ENCODE results near the gene SPRN.
"Not testable (repeated sequence)": the region's sequence is repeated elsewhere in the genome, so short reads cannot be mapped to it uniquely, and the experiment has no call there.

Gene SPRN

GRCh38 chr10:133444342-133445267, 20.2 kb upstream of the SPRN start:
- Histone ChIP-seq H3K27ac (ENCODE audit: low read depth, low read length) (no peak overlapping the region), H3K4me3 (ENCODE audit: low read depth, low read length) (no peak overlapping the region), H3K36me3 (ENCODE audit: insufficient read depth, low read length) (no peaks in the 10 kb centered on the region; the same call in 1 of the 2 replicates), H3K27me3 (ENCODE audit: insufficient read depth, low read length) (no peaks in the 10 kb centered on the region), H2AFZ (ENCODE audit: low read length, unreplicated experiment) (no peak overlapping the region), H3K4me1 (ENCODE audit: control insufficient read depth, insufficient read depth, low read length, unreplicated experiment) (no peaks in the 10 kb centered on the region), H3K79me2 (ENCODE audit: control insufficient read depth, insufficient read depth, low read length, unreplicated experiment) (no peaks in the 10 kb centered on the region)

- Histone ChIP-seq H3K27ac (ENCODE audit: low read depth, low read length) (no peak overlapping the region), H3K4me3 (ENCODE audit: low read depth, low read length) (no peak overlapping the region), H3K4me1 (ENCODE audit: control insufficient read depth, insufficient read depth, low read length, unreplicated experiment) (no peaks in the 10 kb centered on the region), H2AFZ (ENCODE audit: low read length, unreplicated experiment) (no peak overlapping the region), H3K36me3 (ENCODE audit: insufficient read depth, low read length) (no peaks in the 10 kb centered on the region; the same call in 1 of the 2 replicates), H3K79me2 (ENCODE audit: control insufficient read depth, insufficient read depth, low read length, unreplicated experiment) (no peaks in the 10 kb centered on the region), H3K27me3 (ENCODE audit: insufficient read depth, low read length) (no peaks in the 10 kb centered on the region)
Observed at GRCh38 chr10:133442967-133443924, 18.8 kb upstream of the SPRN start.

GRCh38 chr10:133442191-133442966, 18.0 kb upstream of the SPRN start:
- H3K27me3 ChIP-seq (ENCODE audit: insufficient read depth, low read length), result no peaks in the 10 kb centered on the region
- no peak overlapping the region for H3K27ac ChIP-seq (ENCODE audit: low read depth, low read length)
- no peak overlapping the region for H2AFZ ChIP-seq (ENCODE audit: low read length, unreplicated experiment)
- no peaks in the 10 kb centered on the region; the same call in 1 of the 2 replicates for H3K36me3 ChIP-seq (ENCODE audit: insufficient read depth, low read length)
- H3K4me1 ChIP-seq (ENCODE audit: control insufficient read depth, insufficient read depth, low read length, unreplicated experiment), result no peaks in the 10 kb centered on the region
- no peak overlapping the region for H3K4me3 ChIP-seq (ENCODE audit: low read depth, low read length)
- no peaks in the 10 kb centered on the region for H3K79me2 ChIP-seq (ENCODE audit: control insufficient read depth, insufficient read depth, low read length, unreplicated experiment)

GRCh38 chr10:133441780-133442179, 17.4 kb upstream of the SPRN start:
- no peak overlapping the region for H2AFZ ChIP-seq (ENCODE audit: low read length, unreplicated experiment)
- H3K4me3 ChIP-seq (ENCODE audit: low read depth, low read length), result no peak overlapping the region
- H3K27me3 ChIP-seq (ENCODE audit: insufficient read depth, low read length), result no peaks in the 10 kb centered on the region
- no peaks in the 10 kb centered on the region for H3K79me2 ChIP-seq (ENCODE audit: control insufficient read depth, insufficient read depth, low read length, unreplicated experiment)
- no peak overlapping the region for H3K27ac ChIP-seq (ENCODE audit: low read depth, low read length)
- H3K4me1 ChIP-seq (ENCODE audit: control insufficient read depth, insufficient read depth, low read length, unreplicated experiment), result no peaks in the 10 kb centered on the region
- no peaks in the 10 kb centered on the region; the same call in 1 of the 2 replicates for H3K36me3 ChIP-seq (ENCODE audit: insufficient read depth, low read length)

- H3K4me1 ChIP-seq (ENCODE audit: control insufficient read depth, insufficient read depth, low read length, unreplicated experiment); H3K27me3 ChIP-seq (ENCODE audit: insufficient read depth, low read length); H3K79me2 ChIP-seq (ENCODE audit: control insufficient read depth, insufficient read depth, low read length, unreplicated experiment); H2AFZ ChIP-seq (ENCODE audit: low read length, unreplicated experiment); H3K4me3 ChIP-seq (ENCODE audit: low read depth, low read length); H3K36me3 ChIP-seq (ENCODE audit: insufficient read depth, low read length); H3K27ac ChIP-seq (ENCODE audit: low read depth, low read length): not testable (repeated sequence)
Observed at GRCh38 chr10:133441356-133441755, 16.9 kb upstream of the SPRN start.

DNA sequence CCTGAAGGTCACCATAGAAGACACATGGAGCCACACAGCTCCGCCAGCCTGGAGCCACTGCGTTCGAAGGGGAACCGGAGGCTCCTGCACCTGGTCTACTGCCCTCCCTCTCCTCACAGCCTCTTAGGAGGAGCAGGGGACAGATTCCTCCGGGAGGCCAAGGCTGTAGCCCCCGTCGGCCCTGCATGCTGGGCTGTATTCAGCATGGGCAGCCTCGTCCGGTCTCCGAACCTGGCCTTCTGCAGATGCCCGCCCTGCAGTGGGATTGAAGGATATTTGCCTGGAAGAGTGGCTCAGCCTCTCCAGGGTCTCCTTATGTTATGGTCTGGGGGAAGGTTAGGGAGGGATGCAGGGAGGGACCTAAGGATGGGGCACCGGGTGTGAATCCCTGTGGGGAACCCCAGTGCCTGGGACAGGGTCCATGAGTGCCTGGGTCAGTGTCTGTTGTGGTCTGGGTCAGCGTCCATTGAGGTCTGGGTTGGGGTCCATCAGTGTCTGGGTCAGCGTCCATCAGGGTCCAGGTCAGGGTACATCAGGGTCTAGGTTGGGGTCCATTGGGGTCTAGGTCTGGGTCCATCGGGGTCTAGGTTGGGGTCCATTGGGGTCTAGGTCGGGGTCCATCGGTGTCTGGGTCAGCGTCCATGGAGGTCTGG, 16.3 kb upstream of the SPRN start:
- no peaks in the 10 kb centered on the region for H3K36me3 ChIP-seq (ENCODE audit: insufficient read depth, low read length)
- no peaks in the 10 kb centered on the region for H3K27me3 ChIP-seq (ENCODE audit: insufficient read depth, low read length)
- H3K79me2 ChIP-seq (ENCODE audit: control insufficient read depth, insufficient read depth, low read length, unreplicated experiment), result no peaks in the 10 kb centered on the region
- H3K4me1 ChIP-seq (ENCODE audit: control insufficient read depth, insufficient read depth, low read length, unreplicated experiment), result no peaks in the 10 kb centered on the region
- H2AFZ ChIP-seq (ENCODE audit: low read length, unreplicated experiment), result no peak overlapping the region
- H3K4me3 ChIP-seq (ENCODE audit: low read depth, low read length), result no peak overlapping the region
- H3K27ac ChIP-seq (ENCODE audit: low read depth, low read length), result no peak overlapping the region

DNA sequence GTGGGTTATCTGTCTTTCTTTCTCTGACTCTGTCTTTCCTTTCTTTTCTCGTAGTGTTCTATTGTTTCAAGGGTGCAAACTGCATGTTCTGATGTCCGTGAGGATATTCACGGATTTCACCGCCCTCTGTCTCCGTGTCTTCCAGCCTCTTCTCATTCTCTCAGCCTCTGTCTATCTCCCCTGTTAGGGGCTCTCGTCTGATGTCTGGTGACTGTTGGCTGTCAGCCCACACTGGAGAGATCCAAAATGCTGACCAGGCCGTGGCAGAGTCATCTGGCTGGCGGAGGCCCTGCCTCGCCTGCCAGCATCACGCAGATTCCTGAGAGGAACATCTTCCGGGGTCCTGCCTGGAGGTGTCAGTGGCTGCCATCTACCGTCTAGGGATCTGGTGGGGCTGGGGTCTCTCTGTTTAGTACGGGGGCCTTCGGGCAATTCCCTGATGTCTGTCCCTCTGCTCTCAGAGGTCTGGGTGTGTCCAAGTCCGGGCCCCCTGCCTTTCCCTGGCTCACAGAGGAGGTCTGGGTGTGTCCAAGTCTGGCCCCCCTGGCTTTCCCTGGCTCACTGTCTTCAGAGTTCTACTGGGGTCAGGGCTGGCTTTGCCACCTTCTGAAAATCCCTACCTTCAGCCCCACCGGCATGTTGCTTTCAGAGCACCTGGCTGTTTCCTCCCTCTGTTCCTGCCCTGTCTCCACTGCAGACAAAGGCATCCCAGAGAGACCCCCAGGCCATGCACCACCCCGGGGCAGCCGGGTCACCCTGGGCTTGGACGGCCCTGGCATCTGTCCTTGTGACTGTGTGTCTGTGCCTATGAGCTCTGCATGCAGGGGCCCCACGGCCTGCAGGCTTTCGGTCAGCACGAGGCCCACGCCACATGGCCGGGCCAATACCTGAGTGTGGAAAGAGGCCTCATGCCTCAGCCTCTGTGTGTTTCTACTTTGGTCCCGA, 15.4 kb upstream of the SPRN start:
- no peak overlapping the region for H3K4me3 ChIP-seq (ENCODE audit: low read depth, low read length)
- no peaks in the 10 kb centered on the region for H3K36me3 ChIP-seq (ENCODE audit: insufficient read depth, low read length)
- H2AFZ ChIP-seq (ENCODE audit: low read length, unreplicated experiment), result no peak overlapping the region
- no peaks in the 10 kb centered on the region for H3K4me1 ChIP-seq (ENCODE audit: control insufficient read depth, insufficient read depth, low read length, unreplicated experiment)
- H3K79me2 ChIP-seq (ENCODE audit: control insufficient read depth, insufficient read depth, low read length, unreplicated experiment), result no peaks in the 10 kb centered on the region
- no peaks in the 10 kb centered on the region for H3K27me3 ChIP-seq (ENCODE audit: insufficient read depth, low read length)
- H3K27ac ChIP-seq (ENCODE audit: low read depth, low read length), result no peak overlapping the region

GRCh38 chr10:133438711-133439273, 14.4 kb upstream of the SPRN start:
- H2AFZ ChIP-seq (ENCODE audit: low read length, unreplicated experiment), result no peak overlapping the region
- no peaks in the 10 kb centered on the region for H3K36me3 ChIP-seq (ENCODE audit: insufficient read depth, low read length)
- no peaks in the 10 kb centered on the region for H3K4me1 ChIP-seq (ENCODE audit: control insufficient read depth, insufficient read depth, low read length, unreplicated experiment)
- no peak overlapping the region for H3K4me3 ChIP-seq (ENCODE audit: low read depth, low read length)
- no peak overlapping the region for H3K27ac ChIP-seq (ENCODE audit: low read depth, low read length)
- H3K27me3 ChIP-seq (ENCODE audit: insufficient read depth, low read length), result no peaks in the 10 kb centered on the region
- no peaks in the 10 kb centered on the region for H3K79me2 ChIP-seq (ENCODE audit: control insufficient read depth, insufficient read depth, low read length, unreplicated experiment)

DNA sequence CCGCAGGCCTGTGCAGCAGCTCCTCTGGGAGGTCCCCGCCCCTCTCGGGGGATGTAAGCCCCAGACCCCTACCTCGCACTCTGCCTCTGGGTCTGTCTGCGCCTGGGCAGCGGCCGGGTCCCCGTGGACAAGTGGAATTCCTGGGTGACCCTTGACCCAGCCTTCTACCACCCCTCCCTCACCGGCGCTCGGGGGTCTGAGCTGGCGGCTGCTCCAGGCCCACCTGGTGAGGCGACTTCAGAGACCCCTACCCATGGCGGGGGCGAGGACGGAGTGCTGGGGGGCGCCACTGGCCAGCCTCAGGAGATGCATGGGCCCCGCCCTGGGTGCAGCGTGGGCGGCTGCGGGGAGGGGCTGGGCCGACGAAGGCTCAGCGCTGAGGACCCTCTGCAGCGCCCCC, 8.4 kb upstream of the SPRN start:
- H3K4me1 ChIP-seq (ENCODE audit: control insufficient read depth, insufficient read depth, low read length, unreplicated experiment); H3K79me2 ChIP-seq (ENCODE audit: control insufficient read depth, insufficient read depth, low read length, unreplicated experiment); H3K27ac ChIP-seq (ENCODE audit: low read depth, low read length); H2AFZ ChIP-seq (ENCODE audit: low read length, unreplicated experiment); H3K4me3 ChIP-seq (ENCODE audit: low read depth, low read length); H3K27me3 ChIP-seq (ENCODE audit: insufficient read depth, low read length); H3K36me3 ChIP-seq (ENCODE audit: insufficient read depth, low read length): not testable (repeated sequence)

Data from ACC112 (cell line).